ENCODE data around the gene MACF1.

- TF ChIP-seq MAX (IDR thresholded peaks at IDR 0.05) (no peak), CTCF (IDR thresholded peaks at IDR 0.05; ENCODE audit: low read depth, low read length, missing input control) (no peak), FOXA1 (IDR thresholded peaks at IDR 0.05) (no peak), REST (IDR thresholded peaks at IDR 0.05) (no peak), YY1 (IDR thresholded peaks at IDR 0.05) (peak; percentile 22), RXRA (IDR thresholded peaks at IDR 0.05) (peak in 1 of 2 donors; percentile 26), SP1 (IDR thresholded peaks at IDR 0.05) (no peak), JUND (IDR thresholded peaks at IDR 0.05) (peak in 1 of 2 donors; percentile 23), EGR1 (IDR thresholded peaks at IDR 0.05; ENCODE audit: low read depth in 2 of 2) (no peak)
These were observed 249.1 kb downstream of the MACF1 start for GRCh38 chr1:39453603-39454002.
